DND-41 (cell line): ENCODE results near the gene SLC1A3.
A peak's percentile ranks its signal among the peaks of the same experiment; 100 is the strongest.

Experiments
- ATAC-seq: fragments of 200-7000 bp; cut with Tn5 transposase; 3 replicates; pipeline ENCODE4 v1.9.1; 2021; ENCODE audit warnings: low read depth; ENCODE audit not compliant: insufficient read depth
- DNase-seq: peaks from one replicate; pipeline ENCODE4 v3.0.0-alpha.2; 2020
- H2AFZ ChIP-seq: 2 replicates; pipeline ENCODE4 v1.6.0; 2012; ENCODE audit warnings: low read depth, low read length
- H3K27ac ChIP-seq: 2 replicates; pipeline ENCODE4 v1.5.1; 2012; ENCODE audit warnings: low read length, inconsistent platforms
- H3K27me3 ChIP-seq: fragments of 200-600 bp; sonication (generic); 2 replicates; pipeline ENCODE4 v1.6.0; 2012; ENCODE audit warnings: low read length, mild to moderate bottlenecking, inconsistent platforms; ENCODE audit not compliant: insufficient read depth, poor library complexity
- H3K36me3 ChIP-seq: 2 replicates; pipeline ENCODE4 v1.5.1; 2012; ENCODE audit warnings: low read length, inconsistent platforms; ENCODE audit not compliant: insufficient read depth
- H3K4me1 ChIP-seq: 2 replicates; pipeline ENCODE4 v1.5.1; 2012; ENCODE audit warnings: mild to moderate bottlenecking, low read length; ENCODE audit not compliant: insufficient read depth
- H3K4me2 ChIP-seq: 2 replicates; pipeline ENCODE4 v1.6.0; 2012; ENCODE audit warnings: mild to moderate bottlenecking, moderate library complexity, low read length, inconsistent platforms; ENCODE audit not compliant: insufficient read depth
- H3K4me3 ChIP-seq, 2 experiments: fragments of 200-600 bp in 1 of 2; shearing (Covaris generic) in 1 of 2; 2 replicates each; pipeline ENCODE4 v1.5.1; 2012 to 2016; ENCODE audit warnings: inconsistent platforms in 2 of 2, low read length in 2 of 2, mild to moderate bottlenecking in 2 of 2, low read depth in 1 of 2, moderate library complexity in 1 of 2
- H3K79me2 ChIP-seq: 2 replicates; pipeline ENCODE4 v1.6.0; 2012; ENCODE audit warnings: low read length, inconsistent platforms; ENCODE audit not compliant: insufficient read depth
- H3K9ac ChIP-seq: 2 replicates; pipeline ENCODE4 v1.6.0; 2012; ENCODE audit warnings: low read depth, mild to moderate bottlenecking, inconsistent platforms, low read length, moderate library complexity
- H3K9me3 ChIP-seq: 2 replicates; pipeline ENCODE4 v1.5.1; 2012; ENCODE audit warnings: low read length, moderate library complexity, mild to moderate bottlenecking, inconsistent platforms; ENCODE audit not compliant: insufficient read depth, severe bottlenecking
- H4K20me1 ChIP-seq: 2 replicates; pipeline ENCODE4 v1.6.0; 2012; ENCODE audit warnings: low read length; ENCODE audit not compliant: insufficient read depth
- EZH2 ChIP-seq: IDR thresholded peaks from 3 replicates; pipeline ENCODE4 v1.6.1; 2012; ENCODE audit warnings: borderline replicate concordance, low read depth, mild to moderate bottlenecking, moderate library complexity, low read length, inconsistent platforms; ENCODE audit not compliant: severe bottlenecking
- TF ChIP-seq, protein P1 (sequence below): IDR thresholded peaks from 2 replicates; pipeline ENCODE4 v1.5.1; 2012; ENCODE audit warnings: borderline replicate concordance, low read length, moderate library complexity, mild to moderate bottlenecking; ENCODE audit not compliant: poor library complexity, severe bottlenecking; ENCODE audit errors: extremely low read depth

Gene SLC1A3

GRCh38 chr5:36733183-36733582 lies 126.8 kb downstream of the SLC1A3 start:
- Histone ChIP-seq H2AFZ (no peak overlapping the region), H3K27me3 (no peaks in the 10 kb centered on the region), H3K9me3 (no peaks in the 10 kb centered on the region), H3K36me3 (no peaks in the 10 kb centered on the region), H4K20me1 (no peaks in the 10 kb centered on the region), H3K4me1 (no peaks in the 10 kb centered on the region), H3K4me3 (no peak overlapping the region), H3K79me2 (no peaks in the 10 kb centered on the region), H3K9ac (no peak overlapping the region), H3K4me2 (no peak overlapping the region), H3K27ac (no peak overlapping the region)
- DNase-seq (no peak), ATAC-seq (no peak)
- no peak for TF ChIP-seq EZH2
- TF ChIP-seq, protein P1, sequence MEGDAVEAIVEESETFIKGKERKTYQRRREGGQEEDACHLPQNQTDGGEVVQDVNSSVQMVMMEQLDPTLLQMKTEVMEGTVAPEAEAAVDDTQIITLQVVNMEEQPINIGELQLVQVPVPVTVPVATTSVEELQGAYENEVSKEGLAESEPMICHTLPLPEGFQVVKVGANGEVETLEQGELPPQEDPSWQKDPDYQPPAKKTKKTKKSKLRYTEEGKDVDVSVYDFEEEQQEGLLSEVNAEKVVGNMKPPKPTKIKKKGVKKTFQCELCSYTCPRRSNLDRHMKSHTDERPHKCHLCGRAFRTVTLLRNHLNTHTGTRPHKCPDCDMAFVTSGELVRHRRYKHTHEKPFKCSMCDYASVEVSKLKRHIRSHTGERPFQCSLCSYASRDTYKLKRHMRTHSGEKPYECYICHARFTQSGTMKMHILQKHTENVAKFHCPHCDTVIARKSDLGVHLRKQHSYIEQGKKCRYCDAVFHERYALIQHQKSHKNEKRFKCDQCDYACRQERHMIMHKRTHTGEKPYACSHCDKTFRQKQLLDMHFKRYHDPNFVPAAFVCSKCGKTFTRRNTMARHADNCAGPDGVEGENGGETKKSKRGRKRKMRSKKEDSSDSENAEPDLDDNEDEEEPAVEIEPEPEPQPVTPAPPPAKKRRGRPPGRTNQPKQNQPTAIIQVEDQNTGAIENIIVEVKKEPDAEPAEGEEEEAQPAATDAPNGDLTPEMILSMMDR, result no peak

DNA sequence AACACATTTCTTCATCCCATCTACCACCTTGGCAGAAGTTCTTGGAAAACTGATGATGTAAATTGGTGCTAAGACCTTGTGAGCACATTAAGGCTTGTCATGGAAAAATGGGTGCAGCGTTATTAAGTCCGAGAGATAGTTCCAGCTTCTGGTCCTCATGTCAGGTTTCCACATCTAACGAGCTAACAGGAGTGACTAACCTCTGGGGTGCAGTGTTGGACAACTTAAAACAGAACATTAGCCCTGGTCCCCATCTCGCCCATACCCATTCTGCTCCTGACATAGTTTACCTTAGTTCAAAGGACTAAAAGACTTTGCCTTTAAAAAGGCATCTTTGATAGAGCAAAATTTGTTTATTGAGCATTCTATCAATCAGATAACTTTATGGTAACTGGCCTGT lies 128.0 kb downstream of the SLC1A3 start:
- no peaks in the 10 kb centered on the region for H3K4me1 ChIP-seq
- peak; percentile 67; the same call in 2 of the 3 replicates for ATAC-seq

GRCh38 chr5:36735891-36736290 lies 129.5 kb downstream of the SLC1A3 start:
- Histone ChIP-seq H3K36me3 (no peaks in the 10 kb centered on the region), H3K4me3 (no peak overlapping the region), H2AFZ (no peak overlapping the region), H3K9ac (no peak overlapping the region), H3K27ac (no peak overlapping the region), H3K4me2 (no peak overlapping the region), H3K4me1 (no peaks in the 10 kb centered on the region), H3K79me2 (no peaks in the 10 kb centered on the region), H4K20me1 (no peaks in the 10 kb centered on the region), H3K9me3 (no peaks in the 10 kb centered on the region), H3K27me3 (no peaks in the 10 kb centered on the region)
- no peak for TF ChIP-seq EZH2
- TF ChIP-seq, protein P1, result no peak
- DNase-seq (no peak), ATAC-seq (no peak)

More for the DNA sequence above, 128.0 kb downstream of the SLC1A3 start:
- no peak for DNase-seq
- no peaks in the 10 kb centered on the region for H3K27me3 ChIP-seq
- H4K20me1 ChIP-seq, result no peaks in the 10 kb centered on the region
- TF ChIP-seq, protein P1, result peak; percentile 51
- TF ChIP-seq EZH2, result no peak
- H3K9me3 ChIP-seq, result no peaks in the 10 kb centered on the region
- H3K79me2 ChIP-seq, result no peaks in the 10 kb centered on the region
- H3K4me2 ChIP-seq, result no peak overlapping the region
- H3K4me3 ChIP-seq, result no peak overlapping the region
- H3K27ac ChIP-seq, result no peak overlapping the region
- no peaks in the 10 kb centered on the region for H3K36me3 ChIP-seq
- H3K9ac ChIP-seq, result no peak overlapping the region
- no peak overlapping the region for H2AFZ ChIP-seq
